Adrenal gland (tissue), 19 donors: ENCODE data around the gene FOXC1. TPM values are rescaled to one million over a fixed set of nuclear protein-coding genes. Genes with fewer than 3 reads are reported as not detected.

Experiments
- DNase-seq, 7 donors: peaks; one replicate each; pipeline ENCODE4 v3.0.0-alpha.2; 2019 to 2020
- H3K27ac ChIP-seq, 5 donors: fragments of 200-600 bp; sonication (generic) in 4 of 5; 1 replicate in 3 of 5; 2 replicates in 2 of 5; pipeline versions ENCODE4 v1.5.1 to v1.8.0; 2016 to 2020; ENCODE audit warnings: mild to moderate bottlenecking in 1 of 5
- H3K27me3 ChIP-seq: fragments of 200-600 bp; 2 replicates; pipeline ENCODE4 v1.8.0; 2021
- H3K36me3 ChIP-seq, 2 donors: fragments of 200-600 bp; replicated peaks in 1 of 2; 1 replicate in 1 of 2; 2 replicates in 1 of 2; pipeline versions ENCODE4 v1.5.1 to v1.8.0; 2018 to 2022
- H3K4me1 ChIP-seq, 2 donors: fragments of 200-600 bp; replicated peaks in 1 of 2; 1 replicate in 1 of 2; 2 replicates in 1 of 2; pipeline versions ENCODE4 v1.5.1 to v1.8.0; 2018 to 2021
- H3K4me3 ChIP-seq, 4 donors: fragments of 200-600 bp; sonication (generic) in 3 of 4; one replicate each; pipeline ENCODE4 v1.5.1; 2016 to 2018
- H3K9me3 ChIP-seq, 3 donors: fragments of 200-600 bp; sonication (generic) in 1 of 3; replicated peaks in 1 of 3; 1 replicate in 2 of 3; 2 replicates in 1 of 3; pipeline versions ENCODE4 v1.5.1 to v1.8.0; 2016 to 2021
- POLR2A ChIP-seq, 2 donors: fragments of 450-650 bp; IDR thresholded peaks; one replicate each; pipeline ENCODE4 v1.6.1; 2017; ENCODE audit warnings: antibody characterized with exemption in 2 of 2, mild to moderate bottlenecking in 2 of 2, moderate library complexity in 1 of 2
- WGBS, 4 donors: extraction: QIAGEN DNeasy Blood & Tissue Kit in 2 of 4; methylation state at CpG; one replicate each; pipeline versions ENCODE4 v1.1.5 to v1.1.7; 2013 to 2017; 5-methylcytosine and 5-hydroxymethylcytosine counted together
- intact Hi-C, 2 donors: fragments of 100-400 bp; cut with DNase I; formaldehyde crosslinking; loops; one replicate each; pipeline versions ENCODE4 v1.14.1 to v1.15.0; 2022 to 2023
- long read RNA-seq, 10 donors: library from polyadenylated mRNA in 3 of 10; unstranded in 2 of 10; stranded (forward) in 1 of 10; transcript quantifications; one replicate each; pipeline ENCODE4 v2.0.0 and lab custom pipeline, GENCODE V29; 2021 to 2026
- polyA plus RNA-seq, 3 donors: library from polyadenylated mRNA; stranded (reverse); fragments of 200-250 nt in 2 of 3; fragments of 350-450 nt in 1 of 3; fragmentation: Illumina TruSeq in 1 of 3; extraction: RNeasy Lipid Tissue Mini Kit (QIAGEN cat#74804) in 1 of 3; gene quantifications; one replicate each; pipeline ENCODE4 v1.2.3, GENCODE V29; 2013 to 2014
- total RNA-seq, 9 donors: library from RNA; depleted of rRNA in 4 of 9; stranded (reverse); fragments of >200 nt in 4 of 9; fragments of 120-200 nt in 1 of 9; fragmentation: NEBNext Ultra II Directional in 1 of 9; extraction: Animal tissue kit (Norgen Biotek cat#: 25700) in 1 of 9; gene quantifications; one replicate each; pipeline versions ENCODE4 v1.1.0 to v1.2.4, GENCODE V29; 2013 to 2023
- TF ChIP-seq, protein P1 (sequence below), 6 experiments: fragments of 450-650 bp in 4 of 6; fragments of 200-600 bp in 2 of 6; sonication (generic) in 1 of 6; IDR thresholded peaks; 1 replicate in 5 of 6; 2 replicates in 1 of 6; pipeline versions ENCODE4 v1.5.1 to v1.8.0; 2016 to 2021; ENCODE audit warnings: antibody characterized with exemption in 6 of 6, mild to moderate bottlenecking in 2 of 6, moderate library complexity in 1 of 6
- donor health status: healthy with polysubstance abuse.
- donor health status: Bipolar disorder and iron deficiency.
- donor health status: DM: yes; HTN: yes; CAD: no.
- donor health status: DM: no; HTN: no; CAD: no.
- donor health status: DM: no; HTN: no; CAD: no.
- donor health status: DM: yes; HTN: yes; CAD: no.

FOXC1 gene
- total RNA-seq (10 to 100 TPM in 1 of 9 donors, 1 to 10 TPM in 8; 3.0 to 13.2 (median 5.8) TPM), polyA plus RNA-seq (1 to 10 TPM; 2.7 to 5.3 (median 4.6) TPM)
- long read RNA-seq, donor 1, transcript FOXC1-202 (1 exons, 3,831 nt) = major isoform, 14 of 15 reads
- long read RNA-seq, donor 1, partial matches to known transcripts = 0 of 15 reads
- long read RNA-seq, donor 1, other reads (novel, unspliced or antisense) = 0 of 15 reads
- long read RNA-seq, donor 2, transcript FOXC1-202 (1 exons, 3,831 nt) = major isoform, 16 of 21 reads
- long read RNA-seq, donor 2, transcript FOXC1-201 (1 exons, 3,926 nt) = minor isoform, 5 of 21 reads
- long read RNA-seq, donor 2, partial matches to known transcripts = 0 of 21 reads
- long read RNA-seq, donor 2, other reads (novel, unspliced or antisense) = 0 of 21 reads
- long read RNA-seq, donor 3, transcript FOXC1-202 (1 exons, 3,831 nt) = major isoform, 10 of 11 reads
- long read RNA-seq, donor 3, partial matches to known transcripts = 0 of 11 reads
- long read RNA-seq, donor 3, other reads (novel, unspliced or antisense) = 0 of 11 reads
- long read RNA-seq, donor 4 = 0 reads
- long read RNA-seq, donor 5, transcript FOXC1-202 (1 exons, 3,831 nt) = major isoform, 7 of 15 reads
- long read RNA-seq, donor 5, transcript FOXC1-201 (1 exons, 3,926 nt) = major isoform, 7 of 15 reads
- long read RNA-seq, donor 5, partial matches to known transcripts = 0 of 15 reads
- long read RNA-seq, donor 5, other reads (novel, unspliced or antisense) = 1 of 15 reads
- long read RNA-seq, donor 6, partial matches to known transcripts = 0 of 1 reads
- long read RNA-seq, donor 6, other reads (novel, unspliced or antisense) = 0 of 1 reads
- long read RNA-seq, donor 7, transcript FOXC1-202 (1 exons, 3,831 nt) = major isoform, 12 of 13 reads
- long read RNA-seq, donor 7, partial matches to known transcripts = 0 of 13 reads
- long read RNA-seq, donor 7, other reads (novel, unspliced or antisense) = 0 of 13 reads
- long read RNA-seq, donor 8, transcript FOXC1-202 (1 exons, 3,831 nt) = major isoform, 9 of 12 reads
- long read RNA-seq, donor 8, partial matches to known transcripts = 0 of 12 reads
- long read RNA-seq, donor 8, other reads (novel, unspliced or antisense) = 0 of 12 reads
- long read RNA-seq, donor 9, transcript FOXC1-202 (1 exons, 3,831 nt) = major isoform, 15 of 17 reads
- long read RNA-seq, donor 9, partial matches to known transcripts = 0 of 17 reads
- long read RNA-seq, donor 9, other reads (novel, unspliced or antisense) = 0 of 17 reads
- long read RNA-seq, donor 10, transcript FOXC1-202 (1 exons, 3,831 nt) = major isoform, 9 of 10 reads
- long read RNA-seq, donor 10, partial matches to known transcripts = 0 of 10 reads
- long read RNA-seq, donor 10, other reads (novel, unspliced or antisense) = 0 of 10 reads

DNA sequence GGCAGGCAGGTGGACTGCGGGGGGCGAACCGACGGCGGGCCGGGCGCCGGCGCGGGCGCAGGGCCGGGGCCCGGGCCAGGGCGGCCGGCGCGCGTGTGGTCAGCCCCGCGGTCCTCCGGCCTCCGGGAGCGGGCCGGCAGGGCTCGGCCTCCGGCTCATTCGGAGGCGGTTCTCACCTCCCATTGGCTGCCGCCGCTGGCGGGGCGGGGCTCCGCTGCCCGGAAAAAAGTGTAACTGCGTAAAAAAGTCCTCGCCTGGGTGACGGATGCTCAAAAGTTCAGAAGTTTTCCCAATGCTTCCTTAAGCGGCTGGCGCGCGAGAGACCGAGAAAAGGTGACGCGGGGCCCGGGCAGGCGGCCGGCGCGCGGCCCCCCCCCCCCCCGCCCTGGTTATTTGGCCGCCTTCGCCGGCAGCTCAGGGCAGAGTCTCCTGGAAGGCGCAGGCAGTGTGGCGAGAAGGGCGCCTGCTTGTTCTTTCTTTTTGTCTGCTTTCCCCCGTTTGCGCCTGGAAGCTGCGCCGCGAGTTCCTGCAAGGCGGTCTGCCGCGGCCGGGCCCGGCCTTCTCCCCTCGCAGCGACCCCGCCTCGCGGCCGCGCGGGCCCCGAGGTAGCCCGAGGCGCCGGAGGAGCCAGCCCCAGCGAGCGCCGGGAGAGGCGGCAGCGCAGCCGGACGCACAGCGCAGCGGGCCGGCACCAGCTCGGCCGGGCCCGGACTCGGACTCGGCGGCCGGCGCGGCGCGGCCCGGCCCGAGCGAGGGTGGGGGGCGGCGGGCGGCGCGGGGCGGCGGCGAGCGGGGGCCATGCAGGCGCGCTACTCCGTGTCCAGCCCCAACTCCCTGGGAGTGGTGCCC, at the start of gene FOXC1:
Gene FOXC1, plus strand, starts transcription at position 268 of the 849 bp plus-strand sequence. Its CDS starts 531 bp downstream, at position 799.
- TF ChIP-seq, protein P1, sequence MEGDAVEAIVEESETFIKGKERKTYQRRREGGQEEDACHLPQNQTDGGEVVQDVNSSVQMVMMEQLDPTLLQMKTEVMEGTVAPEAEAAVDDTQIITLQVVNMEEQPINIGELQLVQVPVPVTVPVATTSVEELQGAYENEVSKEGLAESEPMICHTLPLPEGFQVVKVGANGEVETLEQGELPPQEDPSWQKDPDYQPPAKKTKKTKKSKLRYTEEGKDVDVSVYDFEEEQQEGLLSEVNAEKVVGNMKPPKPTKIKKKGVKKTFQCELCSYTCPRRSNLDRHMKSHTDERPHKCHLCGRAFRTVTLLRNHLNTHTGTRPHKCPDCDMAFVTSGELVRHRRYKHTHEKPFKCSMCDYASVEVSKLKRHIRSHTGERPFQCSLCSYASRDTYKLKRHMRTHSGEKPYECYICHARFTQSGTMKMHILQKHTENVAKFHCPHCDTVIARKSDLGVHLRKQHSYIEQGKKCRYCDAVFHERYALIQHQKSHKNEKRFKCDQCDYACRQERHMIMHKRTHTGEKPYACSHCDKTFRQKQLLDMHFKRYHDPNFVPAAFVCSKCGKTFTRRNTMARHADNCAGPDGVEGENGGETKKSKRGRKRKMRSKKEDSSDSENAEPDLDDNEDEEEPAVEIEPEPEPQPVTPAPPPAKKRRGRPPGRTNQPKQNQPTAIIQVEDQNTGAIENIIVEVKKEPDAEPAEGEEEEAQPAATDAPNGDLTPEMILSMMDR (IDR thresholded peaks at IDR 0.05) = no peak
- peak; percentile 5 to 75 for TF ChIP-seq POLR2A (IDR thresholded peaks at IDR 0.05)
- peak; percentile 86 to 92 (median 89) for DNase-seq
- H3K27me3 ChIP-seq = peaks cover 53% of the 10 kb centered on the region
- intact Hi-C loops = loop anchor here in 1 of 2 donors (5.0 to 10.0 kb wide), 4 partner anchors 75 to 742 kb away; no protein-coding TSS in a partner anchor
- WGBS, 4 donors = 0 to 1% (median 0%) methylated on average over 2 to 115 of the region's 115 CpGs
- peak within 1 kb of the TSS in 2 of 4 donors; percentile 45 to 68 for H3K4me3 ChIP-seq
- peaks cover 0 to 13% of the 10 kb centered on the region in 2 donors for H3K4me1 ChIP-seq
- no peaks in the 10 kb centered on the region for H3K36me3 ChIP-seq
- peak within 1 kb of the TSS; percentile 30 to 94 (median 89) for H3K27ac ChIP-seq
- H3K9me3 ChIP-seq = no peaks in the 10 kb centered on the region

DNA sequence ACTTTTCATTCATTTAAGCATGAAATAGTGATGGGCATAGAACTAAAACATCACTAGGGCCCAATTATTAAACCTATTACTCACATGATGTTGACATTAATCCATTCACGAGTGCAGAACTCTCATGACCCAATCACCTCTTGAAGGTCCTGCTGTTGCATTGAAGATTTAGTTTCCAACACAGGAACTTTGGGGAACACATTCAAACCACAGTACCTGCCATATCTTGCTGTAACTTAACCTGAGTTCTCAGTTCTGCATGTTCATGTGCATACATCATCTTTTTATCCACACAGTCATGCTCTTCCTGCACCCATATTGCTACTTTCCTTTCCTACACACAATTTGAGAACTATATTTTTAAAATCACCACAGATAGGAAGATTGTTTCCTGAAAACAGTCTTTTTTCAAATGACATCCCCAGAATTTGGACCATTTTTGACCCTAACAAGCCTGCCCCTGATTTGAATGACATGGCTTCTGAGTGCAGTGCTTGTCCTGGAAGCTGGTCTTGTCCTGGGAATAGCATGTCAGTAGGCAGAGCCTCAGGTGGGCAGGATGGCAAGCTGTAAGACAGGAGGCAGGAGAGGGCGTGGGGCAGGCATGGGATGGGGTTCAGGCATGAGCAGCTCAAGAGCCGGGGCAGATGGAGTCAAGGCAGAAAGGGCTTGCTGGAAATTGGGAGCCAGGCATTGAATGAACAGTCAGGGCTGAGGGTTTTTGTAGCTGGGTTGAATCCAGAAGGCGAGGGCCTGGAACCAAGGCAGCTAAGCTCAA, 49.2 kb upstream of the FOXC1 start:
- DNase-seq = no peak
- intact Hi-C loops = no loop called here
- H3K36me3 ChIP-seq = no peaks in the 10 kb centered on the region
- WGBS, 4 donors = 79 to 91% (median 83%) methylated on average over 4 of the region's 4 CpGs
- no peak overlapping the region for H3K27ac ChIP-seq
- no peaks in the 10 kb centered on the region for H3K27me3 ChIP-seq
- TF ChIP-seq, protein P1 (IDR thresholded peaks at IDR 0.05) = no peak
- no peak for TF ChIP-seq POLR2A (IDR thresholded peaks at IDR 0.05)
- no peaks in the 10 kb centered on the region for H3K4me1 ChIP-seq
- H3K9me3 ChIP-seq = no peaks in the 10 kb centered on the region
- no peak overlapping the region for H3K4me3 ChIP-seq

DNA sequence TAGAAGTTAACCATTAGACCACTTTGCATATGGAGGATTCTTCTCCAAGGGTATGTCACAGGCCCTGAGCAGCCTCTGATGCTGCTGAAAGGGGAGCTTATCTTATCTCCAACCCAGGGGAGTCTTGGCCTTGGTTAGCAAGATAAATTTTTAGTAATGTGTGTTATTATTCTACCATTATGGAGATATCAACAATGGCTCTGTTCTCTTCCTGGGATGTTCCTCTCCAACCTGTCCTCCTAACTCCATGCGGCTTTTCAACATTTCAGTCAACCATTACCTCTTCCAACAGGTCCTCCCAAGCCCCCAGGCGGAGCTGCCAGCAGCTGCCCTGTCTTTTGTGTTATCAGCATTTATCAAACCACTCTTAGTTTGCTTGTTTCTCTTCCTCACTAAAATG, 48.4 kb upstream of the FOXC1 start:
- WGBS, 4 donors = 62 to 82% (median 64%) methylated on average over 2 of the region's 2 CpGs
- no peak for DNase-seq
- no peaks in the 10 kb centered on the region for H3K9me3 ChIP-seq
- intact Hi-C loops = no loop called here
- no peaks in the 10 kb centered on the region for H3K27me3 ChIP-seq
- H3K4me3 ChIP-seq = no peak overlapping the region
- no peaks in the 10 kb centered on the region for H3K4me1 ChIP-seq
- H3K36me3 ChIP-seq = no peaks in the 10 kb centered on the region
- no peak overlapping the region for H3K27ac ChIP-seq
- TF ChIP-seq POLR2A (IDR thresholded peaks at IDR 0.05) = no peak
- TF ChIP-seq, protein P1 (IDR thresholded peaks at IDR 0.05) = no peak
